ENCODE results near the gene CWC27.
"Not testable (repeated sequence)": the region's sequence is repeated elsewhere in the genome, so short reads cannot be mapped to it uniquely, and the experiment has no call there.

The CWC27 gene

GRCh38 chr5:64839936-64840335, 71.2 kb downstream of the CWC27 start:
- DNase-seq: no peak

GRCh38 chr5:64840958-64841357, 72.2 kb downstream of the CWC27 start:
- no peak for DNase-seq

DNA sequence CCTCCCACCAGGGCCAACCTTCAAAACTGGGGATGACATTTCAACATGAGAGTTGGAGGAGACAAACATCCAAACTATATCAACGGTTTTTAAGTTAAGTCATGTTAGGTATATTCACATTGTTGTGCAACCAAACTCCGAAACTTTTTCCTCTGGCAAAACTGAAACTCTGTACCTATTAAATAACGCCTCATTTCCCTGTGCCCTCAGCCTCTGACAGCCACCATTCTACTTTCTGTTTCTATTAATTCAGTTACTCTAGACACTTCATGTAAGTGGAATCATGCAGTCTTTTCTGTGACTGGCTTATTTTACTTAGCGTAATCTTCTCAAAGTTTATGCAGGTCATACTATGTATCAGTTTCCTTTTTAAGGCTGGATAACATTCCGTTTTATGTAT, 85.0 kb downstream of the CWC27 start:
- DNase-seq: no peak

- no peak for DNase-seq
These were observed 86.1 kb downstream of the CWC27 start for GRCh38 chr5:64854855-64855254.

GRCh38 chr5:64859881-64860280, 91.2 kb downstream of the CWC27 start:
- DNase-seq: no peak

- DNase-seq: no peak
These were observed 92.6 kb downstream of the CWC27 start for GRCh38 chr5:64861281-64861680.

DNA sequence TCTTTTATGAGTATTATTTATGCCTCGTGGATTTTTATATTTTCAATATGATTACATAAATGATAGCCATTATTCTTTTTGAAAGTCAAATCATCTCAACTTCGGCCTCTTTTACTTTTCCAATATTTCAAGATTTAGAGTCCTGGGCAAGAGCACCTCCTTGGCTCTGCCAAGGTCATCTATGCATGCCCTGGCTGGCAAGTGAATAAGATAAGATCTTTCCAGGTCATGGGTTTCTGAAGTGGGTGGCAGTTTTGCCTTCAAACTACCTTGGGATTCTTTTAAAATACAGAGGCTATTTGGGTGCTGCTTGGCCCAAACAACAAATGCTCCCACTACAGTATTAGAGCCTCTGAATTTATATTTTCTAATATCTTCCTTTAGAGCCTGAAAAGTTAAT, 95.4 kb downstream of the CWC27 start:
- no peak for DNase-seq

- DNase-seq: no peak
These were observed 96.9 kb downstream of the CWC27 start for GRCh38 chr5:64865662-64866061.

- no peak for DNase-seq
These were observed 100.7 kb downstream of the CWC27 start for GRCh38 chr5:64869419-64869818.

GRCh38 chr5:64872044-64872443, 103.3 kb downstream of the CWC27 start:
- DNase-seq: no peak

DNA sequence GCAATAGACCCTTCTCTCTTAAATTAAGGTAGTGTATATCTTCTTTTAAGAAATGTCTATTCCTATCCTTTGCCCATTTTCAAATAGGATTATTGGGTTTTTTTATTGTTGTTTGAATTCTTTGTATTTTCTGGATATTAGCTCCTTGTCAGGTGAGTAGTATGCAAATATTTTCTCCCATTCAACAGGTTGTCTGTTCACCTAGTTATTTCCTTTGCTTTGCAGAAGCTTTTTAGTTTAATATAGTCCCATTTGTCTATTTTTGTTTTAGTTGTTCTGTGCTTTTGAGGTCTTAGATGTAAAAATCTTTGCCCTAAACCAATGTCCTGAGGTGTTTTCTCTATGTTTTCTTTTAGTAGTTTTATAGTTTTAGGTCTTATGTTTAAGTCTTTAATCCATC, 104.7 kb downstream of the CWC27 start:
- DNase-seq: no peak

- DNase-seq: no peak
These were observed 106.0 kb downstream of the CWC27 start for GRCh38 chr5:64874753-64875152.

- no peak for DNase-seq
These were observed 107.5 kb downstream of the CWC27 start for GRCh38 chr5:64876203-64876602.

GRCh38 chr5:64880821-64881220, 112.1 kb downstream of the CWC27 start:
- no peak for DNase-seq

DNA sequence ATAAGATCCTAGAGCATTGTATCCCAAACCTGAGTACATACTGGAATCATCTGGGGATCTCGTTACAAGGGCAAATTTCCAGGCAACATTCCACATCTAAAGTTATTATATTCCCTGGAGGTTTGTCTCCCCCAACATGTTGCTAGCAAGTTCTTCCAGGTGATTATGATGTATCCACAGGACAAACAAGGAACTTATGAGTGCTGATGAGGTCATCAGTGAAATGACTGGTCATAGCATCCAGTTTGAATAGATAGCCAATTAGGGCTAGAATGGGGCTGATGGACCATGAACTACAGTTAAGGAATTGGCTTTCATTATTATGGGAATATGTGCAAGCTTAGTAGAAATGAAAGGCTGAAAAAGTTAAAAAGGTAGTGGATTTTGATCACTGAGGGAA, 115.2 kb downstream of the CWC27 start:
- no peak for DNase-seq

GRCh38 chr5:64884541-64884940, 115.8 kb downstream of the CWC27 start:
- no peak for DNase-seq

- no peak for DNase-seq
These were observed 119.2 kb downstream of the CWC27 start for GRCh38 chr5:64887910-64888309.

- DNase-seq: no peak
These were observed 127.0 kb downstream of the CWC27 start for GRCh38 chr5:64895748-64896147.

GRCh38 chr5:64899838-64900237, 131.1 kb downstream of the CWC27 start:
- no peak for DNase-seq

- no peak for DNase-seq
These were observed 131.9 kb downstream of the CWC27 start for GRCh38 chr5:64900618-64901017.

- DNase-seq: not testable (repeated sequence)
These were observed 138.7 kb downstream of the CWC27 start for GRCh38 chr5:64907399-64907798.

DNA sequence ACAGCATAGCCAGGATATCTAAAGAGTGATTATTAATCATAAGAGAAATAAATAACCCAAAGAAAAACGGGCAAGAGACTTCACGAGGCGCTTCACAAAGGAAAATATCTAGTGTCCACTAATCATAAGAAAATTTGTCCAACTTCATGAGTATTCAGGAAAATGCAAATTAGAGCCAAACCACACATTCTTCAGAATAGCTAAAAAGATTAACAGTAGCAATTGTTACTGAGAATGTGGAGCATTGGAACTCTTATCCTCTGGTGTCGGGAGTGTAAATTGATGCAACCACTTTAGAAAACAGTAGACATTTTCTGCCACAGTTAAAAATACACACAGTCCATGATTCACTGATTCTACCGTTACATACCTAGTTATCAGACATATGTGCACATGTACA, 145.7 kb downstream of the CWC27 start:
- DNase-seq: no peak

DNA sequence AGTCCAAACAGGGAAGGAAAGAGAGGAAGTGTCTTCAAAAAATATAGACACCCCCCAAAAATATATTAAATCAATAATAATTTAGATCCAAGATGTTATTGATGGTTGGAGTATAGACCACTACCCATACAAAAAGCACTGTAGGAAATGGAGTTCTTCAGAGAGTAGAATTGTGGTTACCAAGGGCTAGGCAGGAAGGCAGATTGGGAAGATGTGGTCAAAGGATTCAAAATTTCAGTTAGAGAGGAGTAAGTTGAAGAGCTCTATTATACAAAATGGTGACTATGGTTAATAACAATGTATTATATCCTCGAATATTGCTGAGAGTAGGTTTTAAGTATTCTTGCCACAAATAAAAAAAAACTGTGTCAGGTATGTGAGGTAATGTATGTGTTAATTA, 149.4 kb downstream of the CWC27 start:
- no peak for DNase-seq

DNA sequence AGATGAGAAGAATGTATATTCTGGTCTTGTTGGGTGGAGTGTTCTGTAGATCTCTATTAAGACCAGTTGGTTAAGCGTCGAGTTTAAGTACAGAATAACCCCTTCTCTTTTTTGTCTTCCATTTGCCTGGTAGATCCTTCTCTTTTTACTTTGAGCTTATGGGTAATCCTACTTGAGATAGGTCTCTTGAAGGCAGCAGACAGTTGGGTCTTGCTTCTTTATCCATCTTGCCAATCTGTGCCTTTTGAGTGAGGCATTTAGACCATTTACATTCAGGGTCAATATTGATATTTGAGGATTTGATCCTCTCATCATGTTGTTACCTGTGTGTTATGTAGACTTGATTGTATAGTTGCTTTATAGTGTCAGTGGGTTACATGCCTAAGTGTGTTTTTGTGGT, 152.7 kb downstream of the CWC27 start:
- DNase-seq: no peak

- no peak for DNase-seq
These were observed 154.5 kb downstream of the CWC27 start for GRCh38 chr5:64923151-64923685.

DNA sequence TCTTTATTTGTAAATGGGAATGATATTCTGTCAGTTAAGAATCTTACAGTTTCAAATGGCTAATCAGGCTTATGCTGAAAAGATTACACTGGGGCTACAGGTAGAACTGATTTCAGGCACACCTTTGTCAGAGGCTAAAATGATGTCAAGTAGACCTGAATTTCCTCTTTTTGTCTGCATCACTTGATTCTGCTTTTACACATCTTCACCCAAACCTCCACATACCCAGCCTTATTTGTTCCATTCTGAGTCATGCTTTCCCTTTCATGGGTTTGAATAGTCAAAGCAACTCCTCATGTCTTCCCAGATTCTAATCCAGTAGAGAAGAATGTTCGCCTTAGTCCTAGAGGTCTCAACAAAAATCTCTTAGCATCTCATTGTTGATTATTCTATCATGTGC, 156.4 kb downstream of the CWC27 start:
- no peak for DNase-seq
